ENCODE results near the gene LPP.
A peak's percentile ranks its signal among the peaks of the same experiment; 100 is the strongest.

The LPP gene

DNA sequence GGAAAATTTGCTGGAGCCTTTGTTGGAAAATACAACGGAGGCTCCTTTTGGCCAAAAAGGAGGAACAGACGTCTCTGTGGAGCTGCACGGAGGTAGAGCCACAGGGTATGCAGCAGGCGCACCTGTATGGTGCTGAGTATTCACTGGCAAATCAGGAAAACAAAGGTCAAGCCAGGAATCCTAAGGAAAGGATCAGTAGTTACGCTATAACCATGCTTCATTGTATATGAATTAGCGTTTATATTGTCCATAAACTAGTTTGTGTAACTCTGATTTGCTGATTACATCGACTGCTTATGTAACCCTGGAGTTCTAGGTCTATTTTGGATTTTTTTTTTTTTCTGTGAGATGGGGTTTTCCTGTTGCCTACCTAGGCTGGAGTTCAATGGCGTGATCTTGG is 45.4 kb downstream of the LPP start:
- no peaks in the 10 kb centered on the region for H4K20me1 ChIP-seq (ENCODE audit: low read depth, low read length)
- no peaks in the 10 kb centered on the region for H3K79me2 ChIP-seq (ENCODE audit: insufficient read depth, low read length)
- no peaks in the 10 kb centered on the region for H3K9me2 ChIP-seq (replicated peaks; ENCODE audit: insufficient read depth, low read length)

DNA sequence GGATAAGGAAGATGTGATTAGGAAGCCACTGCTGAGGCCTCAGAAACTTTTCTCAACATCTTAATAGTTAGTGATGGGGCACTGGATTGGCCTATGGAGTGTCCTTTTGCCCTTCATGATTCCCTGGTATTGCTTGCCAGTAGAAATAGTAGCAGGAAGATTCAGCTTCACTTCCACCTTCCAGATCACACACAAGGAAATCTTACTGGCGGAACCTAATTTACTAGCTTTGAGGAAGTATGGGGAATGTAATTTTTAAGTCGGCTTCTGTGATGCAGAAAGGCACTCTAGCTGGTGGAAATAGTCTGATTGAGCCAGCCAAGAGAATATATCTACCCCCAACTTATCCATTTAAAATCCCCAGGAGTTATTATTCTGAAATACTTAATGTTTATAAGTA is 46.5 kb downstream of the LPP start:
- no peaks in the 10 kb centered on the region for H3K9me2 ChIP-seq (replicated peaks; ENCODE audit: insufficient read depth, low read length)
- H4K20me1 ChIP-seq (ENCODE audit: low read depth, low read length), result no peaks in the 10 kb centered on the region
- TF ChIP-seq EZH2phosphoT487 (conservative IDR thresholded peaks at IDR 0.05; ENCODE audit: low read length), result no peak
- TF ChIP-seq, protein P1, sequence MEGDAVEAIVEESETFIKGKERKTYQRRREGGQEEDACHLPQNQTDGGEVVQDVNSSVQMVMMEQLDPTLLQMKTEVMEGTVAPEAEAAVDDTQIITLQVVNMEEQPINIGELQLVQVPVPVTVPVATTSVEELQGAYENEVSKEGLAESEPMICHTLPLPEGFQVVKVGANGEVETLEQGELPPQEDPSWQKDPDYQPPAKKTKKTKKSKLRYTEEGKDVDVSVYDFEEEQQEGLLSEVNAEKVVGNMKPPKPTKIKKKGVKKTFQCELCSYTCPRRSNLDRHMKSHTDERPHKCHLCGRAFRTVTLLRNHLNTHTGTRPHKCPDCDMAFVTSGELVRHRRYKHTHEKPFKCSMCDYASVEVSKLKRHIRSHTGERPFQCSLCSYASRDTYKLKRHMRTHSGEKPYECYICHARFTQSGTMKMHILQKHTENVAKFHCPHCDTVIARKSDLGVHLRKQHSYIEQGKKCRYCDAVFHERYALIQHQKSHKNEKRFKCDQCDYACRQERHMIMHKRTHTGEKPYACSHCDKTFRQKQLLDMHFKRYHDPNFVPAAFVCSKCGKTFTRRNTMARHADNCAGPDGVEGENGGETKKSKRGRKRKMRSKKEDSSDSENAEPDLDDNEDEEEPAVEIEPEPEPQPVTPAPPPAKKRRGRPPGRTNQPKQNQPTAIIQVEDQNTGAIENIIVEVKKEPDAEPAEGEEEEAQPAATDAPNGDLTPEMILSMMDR (IDR thresholded peaks at IDR 0.05; ENCODE audit: insufficient read depth, low read length, poor library complexity, severe bottlenecking), result no peak
- H3K9ac ChIP-seq (ENCODE audit: low read length), result no peak overlapping the region
- no peaks in the 10 kb centered on the region for H3K36me3 ChIP-seq (ENCODE audit: low read length)
- H3K27me3 ChIP-seq (ENCODE audit: low read length), result no peaks in the 10 kb centered on the region
- H3F3A ChIP-seq (ENCODE audit: insufficient read depth), result no peaks in the 10 kb centered on the region
- H2AFZ ChIP-seq (ENCODE audit: low read depth, low read length, severe bottlenecking), result no peak overlapping the region
- no peak overlapping the region for H3K4me2 ChIP-seq (ENCODE audit: low read depth, low read length, poor library complexity, severe bottlenecking)
- H3K79me2 ChIP-seq (ENCODE audit: insufficient read depth, low read length), result no peaks in the 10 kb centered on the region
- H3K27ac ChIP-seq (ENCODE audit: low read depth, low read length), result no peak overlapping the region
- no peak overlapping the region for H3K4me3 ChIP-seq (ENCODE audit: insufficient read depth, low read length, poor library complexity, severe bottlenecking)
- no peaks in the 10 kb centered on the region for H3K9me3 ChIP-seq (ENCODE audit: insufficient read depth, low read length)

More for the DNA sequence above, 45.4 kb downstream of the LPP start:
- Histone ChIP-seq H3K27me3 (ENCODE audit: low read length) (no peaks in the 10 kb centered on the region), H3F3A (ENCODE audit: insufficient read depth) (no peaks in the 10 kb centered on the region), H3K4me2 (ENCODE audit: low read depth, low read length, poor library complexity, severe bottlenecking) (no peak overlapping the region), H3K36me3 (ENCODE audit: low read length) (no peaks in the 10 kb centered on the region), H3K9me3 (ENCODE audit: insufficient read depth, low read length) (no peaks in the 10 kb centered on the region), H3K27ac (ENCODE audit: low read depth, low read length) (no peak overlapping the region), H2AFZ (ENCODE audit: low read depth, low read length, severe bottlenecking) (no peak overlapping the region), H3K4me3 (ENCODE audit: insufficient read depth, low read length, poor library complexity, severe bottlenecking) (no peak overlapping the region), H3K9ac (ENCODE audit: low read length) (no peak overlapping the region)
- TF ChIP-seq EZH2phosphoT487 (conservative IDR thresholded peaks at IDR 0.05; ENCODE audit: low read length), result no peak
- TF ChIP-seq, protein P1 (IDR thresholded peaks at IDR 0.05; ENCODE audit: insufficient read depth, low read length, poor library complexity, severe bottlenecking), result no peak

DNA sequence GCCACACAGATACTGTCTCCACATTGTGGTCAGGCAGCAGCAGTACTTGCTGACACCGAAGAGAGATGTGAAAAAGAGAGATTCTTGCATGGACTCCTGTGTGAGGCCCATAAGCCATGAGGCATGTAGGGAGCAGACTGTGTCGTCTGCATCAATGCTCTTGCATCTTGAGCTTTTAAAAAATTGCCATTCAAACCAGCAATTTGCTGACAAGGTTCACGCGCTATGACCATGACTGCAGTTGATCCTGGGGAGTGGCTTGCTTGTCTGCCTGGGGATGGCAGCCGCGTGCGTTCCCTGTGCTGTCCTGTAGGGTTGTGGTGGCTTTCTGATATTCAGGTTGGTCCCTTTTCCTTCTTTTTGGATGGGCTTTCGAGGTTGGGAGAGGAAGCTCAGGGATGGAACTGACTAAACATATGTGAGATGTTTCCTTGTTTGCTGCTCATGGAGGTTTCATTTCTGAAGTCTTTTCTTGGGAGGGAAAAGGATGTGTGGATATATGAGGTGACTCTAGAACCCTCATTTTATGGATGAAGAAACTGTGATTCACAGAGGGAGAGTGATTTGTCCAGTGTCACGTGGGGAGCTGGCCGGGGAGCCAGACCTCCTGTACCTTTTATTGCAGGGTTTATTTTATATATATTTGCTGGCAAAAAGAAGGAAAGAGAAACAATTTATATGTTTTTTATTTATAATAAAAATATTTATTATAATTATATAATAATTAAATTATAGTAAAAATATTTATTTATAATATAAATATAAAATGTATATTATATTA is 48.6 kb downstream of the LPP start:
- H3K4me2 ChIP-seq (ENCODE audit: low read depth, low read length, poor library complexity, severe bottlenecking), result no peak overlapping the region
- no peaks in the 10 kb centered on the region for H3K27me3 ChIP-seq (ENCODE audit: low read length)
- no peak overlapping the region for H3K4me3 ChIP-seq (ENCODE audit: insufficient read depth, low read length, poor library complexity, severe bottlenecking)
- TF ChIP-seq EZH2phosphoT487 (conservative IDR thresholded peaks at IDR 0.05; ENCODE audit: low read length), result no peak
- TF ChIP-seq, protein P1 (IDR thresholded peaks at IDR 0.05; ENCODE audit: insufficient read depth, low read length, poor library complexity, severe bottlenecking), result no peak
- H3K9ac ChIP-seq (ENCODE audit: low read length), result peak overlapping the region; percentile 9; the same call in 1 of the 2 replicates
- no peaks in the 10 kb centered on the region for H3K36me3 ChIP-seq (ENCODE audit: low read length)
- no peak overlapping the region for H2AFZ ChIP-seq (ENCODE audit: low read depth, low read length, severe bottlenecking)
- H3K79me2 ChIP-seq (ENCODE audit: insufficient read depth, low read length), result no peaks in the 10 kb centered on the region
- no peaks in the 10 kb centered on the region for H4K20me1 ChIP-seq (ENCODE audit: low read depth, low read length)
- no peaks in the 10 kb centered on the region for H3K9me2 ChIP-seq (replicated peaks; ENCODE audit: insufficient read depth, low read length)
- no peaks in the 10 kb centered on the region for H3F3A ChIP-seq (ENCODE audit: insufficient read depth)
- no peaks in the 10 kb centered on the region for H3K9me3 ChIP-seq (ENCODE audit: insufficient read depth, low read length)
- H3K27ac ChIP-seq (ENCODE audit: low read depth, low read length), result no peak overlapping the region

Measured in SU-DHL-6 (cell line).